ENCODE measurements around the gene CXCR5.

CXCR5 gene

GRCh38 chr11:118877487-118878162 is 6.1 kb upstream of the CXCR5 start:
- DNase-seq = no peak

DNA sequence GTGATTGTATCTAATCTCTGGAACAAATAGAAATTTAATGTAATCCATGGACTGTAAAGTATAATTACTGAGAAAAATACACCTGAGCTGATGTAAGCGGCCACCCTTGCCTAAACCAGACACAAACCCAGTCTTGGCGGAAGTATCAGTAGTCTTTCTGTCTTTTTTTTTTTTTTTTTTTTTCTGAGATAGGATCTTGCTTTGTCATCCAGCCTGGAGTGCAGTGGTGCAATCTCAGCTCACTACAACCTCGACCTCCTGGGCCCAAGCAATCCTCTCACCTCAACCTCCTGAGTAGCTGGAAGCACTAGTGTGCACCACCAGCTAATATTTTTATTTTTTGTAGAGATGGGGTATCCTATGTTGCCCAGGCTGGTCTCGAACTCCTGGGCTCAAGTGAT is 5.5 kb upstream of the CXCR5 start:
- no peak for DNase-seq

DNA sequence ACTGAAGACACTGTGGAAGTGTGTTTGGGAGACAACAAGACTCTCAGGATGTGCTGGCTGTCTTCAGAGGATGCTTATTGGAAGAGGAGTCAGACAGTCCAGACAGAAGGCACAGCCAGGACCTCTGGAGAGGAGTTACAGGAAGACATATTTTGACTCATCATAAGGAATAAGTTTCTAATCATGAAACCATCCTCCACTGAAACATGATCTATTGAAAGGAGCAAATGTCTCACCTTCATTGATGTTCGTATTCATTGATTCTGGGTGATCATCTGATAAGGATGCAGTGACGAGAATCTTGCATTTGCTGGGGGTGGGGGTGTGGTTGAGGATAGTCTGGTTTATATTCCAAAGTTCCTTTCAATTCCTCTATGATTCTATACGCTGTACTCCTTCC is 2.5 kb upstream of the CXCR5 start:
- peak; percentile 36 for DNase-seq

GRCh38 chr11:118882491-118882890 is 1.2 kb upstream of the CXCR5 start:
- no peak for DNase-seq

GRCh38 chr11:118883004-118883367 is 706 bp upstream of the CXCR5 start:
- no peak for DNase-seq

DNA sequence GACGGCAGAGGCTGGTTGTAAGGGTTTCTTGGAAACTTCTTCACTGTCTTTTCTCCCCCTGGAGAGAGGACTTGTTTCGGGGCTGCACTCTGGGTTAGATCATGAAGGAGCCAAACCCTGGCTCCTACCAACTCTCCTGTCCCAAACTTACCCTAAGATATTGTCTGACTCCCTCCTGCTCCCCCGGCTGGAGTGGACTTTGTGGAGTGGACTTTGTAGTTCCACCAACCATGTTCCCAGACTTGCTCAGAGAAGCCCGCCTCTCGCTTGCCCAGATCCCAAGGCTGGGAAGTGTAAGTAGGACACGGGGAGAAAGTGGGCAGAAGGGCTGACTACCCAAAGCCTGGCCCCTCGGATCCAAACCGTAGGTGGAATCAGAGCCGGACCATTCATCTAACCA is 1.2 kb downstream of the CXCR5 start:
- DNase-seq = no peak

GRCh38 chr11:118885319-118885718 is 1.6 kb downstream of the CXCR5 start:
- no peak for DNase-seq

DNA sequence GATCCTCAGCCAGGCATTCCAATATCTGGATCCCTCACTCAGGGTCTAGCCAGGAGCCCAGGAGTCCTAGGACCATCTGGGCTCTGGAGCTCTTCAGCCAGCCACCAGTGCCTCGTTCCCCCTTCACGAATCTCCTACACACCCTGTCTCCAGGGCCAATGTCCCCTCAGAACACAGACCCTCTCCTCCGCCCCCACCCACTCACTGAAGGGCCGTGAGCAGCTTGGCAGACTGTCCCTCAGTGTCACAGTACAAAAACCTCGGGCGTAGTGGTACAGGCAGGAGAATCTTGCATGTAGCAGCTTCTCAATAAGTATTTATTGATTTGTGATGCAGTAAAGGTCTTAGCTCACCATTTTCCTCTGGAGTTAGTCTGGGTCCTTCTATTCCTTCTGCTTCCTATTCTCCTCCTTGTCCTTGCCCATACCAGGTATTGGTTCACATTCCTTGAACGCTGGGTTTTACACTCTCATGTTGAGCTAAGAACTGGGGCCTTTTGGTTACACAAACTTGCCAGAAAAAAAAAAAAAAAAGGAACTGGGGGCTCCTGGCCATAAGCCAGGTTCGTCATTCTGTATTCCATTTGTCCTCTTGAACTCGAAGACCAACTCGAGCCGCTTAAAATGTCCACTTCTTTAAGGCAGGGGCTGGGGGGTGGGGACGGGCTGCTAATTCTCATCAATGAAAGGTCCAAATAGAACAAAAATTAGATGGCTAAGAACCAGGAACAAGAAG is 2.3 kb downstream of the CXCR5 start:
- no peak for DNase-seq

GRCh38 chr11:118886681-118887111 is 3.0 kb downstream of the CXCR5 start:
- DNase-seq = no peak

- no peak for DNase-seq
These were observed 3.5 kb downstream of the CXCR5 start for GRCh38 chr11:118887206-118887605.

DNA sequence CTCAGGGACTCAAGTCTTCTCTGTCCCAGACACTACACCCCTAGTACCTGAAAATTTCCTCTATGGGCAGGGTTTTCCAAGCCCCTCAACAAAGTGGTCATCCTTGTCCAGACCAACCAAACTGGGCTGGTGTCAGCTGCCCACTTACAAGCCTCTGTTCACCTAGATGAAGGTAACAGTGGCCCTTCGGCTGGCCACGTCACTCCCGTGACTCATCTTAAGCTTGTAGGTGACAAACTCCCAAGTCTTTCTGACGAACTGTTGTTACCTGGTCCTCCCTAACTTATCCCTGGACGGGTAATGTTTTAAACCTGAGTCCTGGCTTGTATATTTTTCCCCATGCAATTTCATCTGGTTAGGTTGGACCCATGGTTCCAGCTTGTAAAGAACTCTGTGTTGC is 4.7 kb downstream of the CXCR5 start:
- no peak for DNase-seq

- peak; percentile 53 for DNase-seq
These were observed 6.1 kb downstream of the CXCR5 start for GRCh38 chr11:118889797-118890196.

DNA sequence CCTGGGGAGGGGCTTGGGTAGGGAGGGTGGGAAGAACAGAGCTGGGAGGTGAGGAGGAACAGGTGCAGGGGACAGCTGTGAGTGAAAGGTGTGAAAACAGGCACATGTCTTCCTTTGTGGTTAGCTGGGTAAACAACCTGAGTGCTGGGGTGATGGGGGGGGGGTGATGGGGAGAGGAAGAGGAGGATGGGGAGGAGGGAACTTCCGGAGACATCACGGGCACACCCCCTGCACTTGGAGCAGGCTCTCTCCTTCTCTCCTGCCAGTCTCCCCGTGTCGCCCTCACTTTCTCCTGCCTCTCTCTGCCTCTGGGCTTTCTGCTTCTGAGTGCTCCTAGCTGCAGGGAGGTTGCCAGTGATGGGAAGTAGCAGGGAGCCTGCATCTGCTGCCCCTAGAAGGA is 8.8 kb downstream of the CXCR5 start:
- DNase-seq = no peak

GRCh38 chr11:118892964-118893363 is 9.3 kb downstream of the CXCR5 start:
- DNase-seq = no peak

GRCh38 chr11:118893662-118894061 is 10.0 kb downstream of the CXCR5 start:
- DNase-seq = no peak

DNA sequence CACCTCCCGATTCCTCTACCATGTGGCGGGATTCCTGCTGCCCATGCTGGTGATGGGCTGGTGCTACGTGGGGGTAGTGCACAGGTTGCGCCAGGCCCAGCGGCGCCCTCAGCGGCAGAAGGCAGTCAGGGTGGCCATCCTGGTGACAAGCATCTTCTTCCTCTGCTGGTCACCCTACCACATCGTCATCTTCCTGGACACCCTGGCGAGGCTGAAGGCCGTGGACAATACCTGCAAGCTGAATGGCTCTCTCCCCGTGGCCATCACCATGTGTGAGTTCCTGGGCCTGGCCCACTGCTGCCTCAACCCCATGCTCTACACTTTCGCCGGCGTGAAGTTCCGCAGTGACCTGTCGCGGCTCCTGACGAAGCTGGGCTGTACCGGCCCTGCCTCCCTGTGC is 10.5 kb downstream of the CXCR5 start:
- DNase-seq = no peak

DNA sequence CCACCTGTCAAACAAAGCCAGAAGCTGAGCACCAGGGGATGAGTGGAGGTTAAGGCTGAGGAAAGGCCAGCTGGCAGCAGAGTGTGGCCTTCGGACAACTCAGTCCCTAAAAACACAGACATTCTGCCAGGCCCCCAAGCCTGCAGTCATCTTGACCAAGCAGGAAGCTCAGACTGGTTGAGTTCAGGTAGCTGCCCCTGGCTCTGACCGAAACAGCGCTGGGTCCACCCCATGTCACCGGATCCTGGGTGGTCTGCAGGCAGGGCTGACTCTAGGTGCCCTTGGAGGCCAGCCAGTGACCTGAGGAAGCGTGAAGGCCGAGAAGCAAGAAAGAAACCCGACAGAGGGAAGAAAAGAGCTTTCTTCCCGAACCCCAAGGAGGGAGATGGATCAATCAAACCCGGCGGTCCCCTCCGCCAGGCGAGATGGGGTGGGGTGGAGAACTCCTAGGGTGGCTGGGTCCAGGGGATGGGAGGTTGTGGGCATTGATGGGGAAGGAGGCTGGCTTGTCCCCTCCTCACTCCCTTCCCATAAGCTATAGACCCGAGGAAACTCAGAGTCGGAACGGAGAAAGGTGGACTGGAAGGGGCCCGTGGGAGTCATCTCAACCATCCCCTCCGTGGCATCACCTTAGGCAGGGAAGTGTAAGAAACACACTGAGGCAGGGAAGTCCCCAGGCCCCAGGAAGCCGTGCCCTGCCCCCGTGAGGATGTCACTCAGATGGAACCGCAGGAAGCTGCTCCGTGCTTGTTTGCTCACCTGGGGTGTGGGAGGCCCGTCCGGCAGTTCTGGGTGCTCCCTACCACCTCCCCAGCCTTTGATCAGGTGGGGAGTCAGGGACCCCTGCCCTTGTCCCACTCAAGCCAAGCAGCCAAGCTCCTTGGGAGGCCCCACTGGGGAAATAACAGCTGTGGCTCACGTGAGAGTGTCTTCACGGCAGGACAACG is 11.7 kb downstream of the CXCR5 start:
- DNase-seq = no peak

DNA sequence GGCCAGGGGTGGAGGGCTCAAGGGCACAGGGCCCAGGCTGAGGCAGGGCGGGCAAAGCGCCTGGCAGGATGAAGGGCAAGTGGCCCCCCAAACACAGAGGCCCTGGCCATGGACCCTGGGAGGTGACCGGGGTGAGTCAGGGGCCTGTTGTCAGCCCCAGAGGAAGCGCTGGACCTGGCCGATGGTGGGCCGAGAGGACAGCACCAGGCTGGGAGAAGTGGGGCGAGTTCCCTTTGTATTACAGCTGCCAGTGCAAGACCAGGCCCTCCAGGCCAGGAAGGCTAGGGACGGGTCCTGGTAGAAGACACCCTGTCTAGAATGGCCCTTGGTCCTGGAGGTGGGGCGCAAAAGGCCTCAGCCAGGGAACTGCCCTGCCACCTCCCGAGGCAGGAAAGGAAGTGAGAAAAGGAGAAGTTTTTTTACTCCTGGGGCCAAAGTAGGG is 12.8 kb downstream of the CXCR5 start:
- no peak for DNase-seq

DNA sequence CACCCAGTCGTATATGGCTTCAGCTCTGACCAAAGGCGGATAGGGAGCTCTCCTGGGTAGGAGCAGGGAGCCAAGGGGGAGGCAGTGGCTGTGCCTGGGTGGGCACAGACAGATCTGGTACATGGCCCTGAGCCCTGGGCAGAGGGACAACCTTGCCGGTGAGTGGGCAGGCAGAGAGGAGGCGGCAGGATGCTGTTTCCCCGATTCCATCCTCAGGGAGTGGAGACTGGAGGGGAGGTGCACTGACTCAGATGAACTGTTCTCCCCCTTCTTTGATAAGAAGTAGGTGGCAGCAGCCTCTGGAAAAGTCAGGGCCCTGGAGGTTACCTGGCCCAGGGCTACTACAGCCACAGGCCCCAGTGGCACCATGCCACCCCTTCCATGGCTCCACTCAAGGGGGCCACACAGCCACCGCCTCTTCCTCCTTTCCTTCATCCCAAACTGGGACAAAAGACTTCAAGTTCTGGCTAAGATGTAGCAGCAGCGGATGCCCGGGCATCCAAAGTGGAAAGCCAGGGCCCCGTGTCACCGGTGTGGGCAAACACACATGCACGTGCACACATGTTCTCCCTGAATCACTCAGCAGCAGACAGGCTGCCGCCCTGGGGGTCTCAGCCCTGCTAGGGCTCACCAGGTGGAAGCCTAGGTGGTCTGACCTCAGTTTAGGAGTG is 13.4 kb downstream of the CXCR5 start:
- no peak for DNase-seq

- DNase-seq = no peak
These were observed 14.1 kb downstream of the CXCR5 start for GRCh38 chr11:118897721-118898310.

GRCh38 chr11:118898400-118899295 is 15.0 kb downstream of the CXCR5 start:
- DNase-seq = no peak

All from fibroblast of skin of abdomen (primary cell).